Spinal cord (tissue), 10 donors: ENCODE results near the gene PDE8B. TPM values are rescaled to one million over a fixed set of nuclear protein-coding genes. Genes with fewer than 3 reads are reported as not detected.

Experiments
- DNase-seq, 6 donors: peaks; one replicate each; pipeline versions ENCODE4 v3.0.0 to v3.0.0-alpha.2; 2013 to 2015; ENCODE audit warnings: low spot score in 6 of 6, low read depth in 4 of 6
- H3K27ac ChIP-seq: one replicate; pipeline ENCODE4 v1.5.1; 2013; ENCODE audit warnings: low read depth, low read length, control low read depth
- H3K27me3 ChIP-seq: one replicate; pipeline ENCODE4 v1.6.1; 2013; ENCODE audit warnings: low read length; ENCODE audit not compliant: control insufficient read depth, insufficient read depth
- H3K36me3 ChIP-seq: one replicate; pipeline ENCODE4 v1.6.1; 2013; ENCODE audit warnings: low read length; ENCODE audit not compliant: control insufficient read depth, insufficient read depth
- H3K4me1 ChIP-seq: one replicate; pipeline ENCODE4 v1.6.1; 2013; ENCODE audit warnings: low read length; ENCODE audit not compliant: control insufficient read depth, insufficient read depth
- H3K4me3 ChIP-seq: one replicate; pipeline ENCODE4 v1.5.1; 2013; ENCODE audit warnings: low read depth, low read length, control low read depth
- H3K9me3 ChIP-seq: one replicate; pipeline ENCODE4 v1.6.1; 2013; ENCODE audit warnings: low read length; ENCODE audit not compliant: control insufficient read depth, insufficient read depth
- WGBS: methylation state at CpG from one replicate; pipeline ENCODE4 v1.1.5; 2013; ENCODE audit warnings: missing lambda C conversion rate; ENCODE audit not compliant: insufficient coverage; 5-methylcytosine and 5-hydroxymethylcytosine counted together
- polyA plus RNA-seq, 2 donors: library from polyadenylated mRNA; unstranded; fragments of 120-200 nt; gene quantifications; one replicate each; pipeline ENCODE4 v1.2.1, GENCODE V29; 2013; ENCODE audit not compliant: insufficient read length in 2 of 2
- total RNA-seq, 2 donors: library from RNA; depleted of rRNA in 1 of 2; stranded (reverse); fragments of 120-200 nt in 1 of 2; fragments of >200 nt in 1 of 2; gene quantifications; one replicate each; pipeline versions ENCODE4 v1.2.3 to v1.2.4, GENCODE V29; 2013 to 2014
- donor health status: healthy.

The PDE8B gene
- total and polyA plus RNA-seq, 4 donors: 12.7 to 25.8 (median 20.6) TPM

- no peak overlapping the region for H3K4me3 ChIP-seq
Measured at GRCh38 chr5:77182367-77182766, 28.1 kb upstream of the PDE8B start.

GRCh38 chr5:77186652-77187370, 23.7 kb upstream of the PDE8B start:
- no peaks in the 10 kb centered on the region for H3K36me3 ChIP-seq
- no CpG with 5 or more reads among the region's 2 CpGs for WGBS
- no peaks in the 10 kb centered on the region for H3K9me3 ChIP-seq
- no peak for DNase-seq
- no peaks in the 10 kb centered on the region for H3K4me1 ChIP-seq
- no peaks in the 10 kb centered on the region for H3K27me3 ChIP-seq
- no peak overlapping the region for H3K27ac ChIP-seq
- no peak overlapping the region for H3K4me3 ChIP-seq

More at GRCh38 chr5:77182367-77182766, 28.1 kb upstream of the PDE8B start:
- no CpG with 5 or more reads among the region's 1 CpG for WGBS
- no peak overlapping the region for H3K27ac ChIP-seq
- H3K4me1 ChIP-seq: peaks cover 19% of the 10 kb centered on the region
- H3K27me3 ChIP-seq: peaks cover 25% of the 10 kb centered on the region
- H3K36me3 ChIP-seq: no peaks in the 10 kb centered on the region
- DNase-seq: no peak
- H3K9me3 ChIP-seq: no peaks in the 10 kb centered on the region

GRCh38 chr5:77189421-77189820, 21.1 kb upstream of the PDE8B start:
- 82% methylated on average over 2 of the region's 2 CpGs for WGBS
- Histone ChIP-seq H3K9me3 (no peaks in the 10 kb centered on the region), H3K4me1 (no peaks in the 10 kb centered on the region), H3K36me3 (no peaks in the 10 kb centered on the region), H3K27me3 (no peaks in the 10 kb centered on the region), H3K27ac (no peak overlapping the region), H3K4me3 (no peak overlapping the region)
- DNase-seq: no peak

GRCh38 chr5:77192441-77193050, 17.9 kb upstream of the PDE8B start:
- H3K27ac ChIP-seq: no peak overlapping the region
- H3K4me3 ChIP-seq: no peak overlapping the region
- no peaks in the 10 kb centered on the region for H3K27me3 ChIP-seq
- no peaks in the 10 kb centered on the region for H3K36me3 ChIP-seq
- no peak for DNase-seq
- WGBS: no CpG with 5 or more reads among the region's 2 CpGs
- H3K4me1 ChIP-seq: no peaks in the 10 kb centered on the region
- H3K9me3 ChIP-seq: no peaks in the 10 kb centered on the region

- Histone ChIP-seq H3K27me3 (no peaks in the 10 kb centered on the region), H3K27ac (no peak overlapping the region)
- no peak for DNase-seq
Measured at GRCh38 chr5:77194762-77195161, 15.7 kb upstream of the PDE8B start.

GRCh38 chr5:77197840-77198554, 12.5 kb upstream of the PDE8B start:
- Histone ChIP-seq H3K4me1 (no peaks in the 10 kb centered on the region), H3K4me3 (no peak overlapping the region), H3K27ac (no peak overlapping the region), H3K27me3 (no peaks in the 10 kb centered on the region), H3K9me3 (peaks cover 2% of the 10 kb centered on the region), H3K36me3 (no peaks in the 10 kb centered on the region)
- DNase-seq: no peak
- no CpG with 5 or more reads among the region's 2 CpGs for WGBS

More at GRCh38 chr5:77194762-77195161, 15.7 kb upstream of the PDE8B start:
- Histone ChIP-seq H3K36me3 (no peaks in the 10 kb centered on the region), H3K4me1 (no peaks in the 10 kb centered on the region), H3K9me3 (peaks cover 2% of the 10 kb centered on the region), H3K4me3 (no peak overlapping the region)

GRCh38 chr5:77200663-77201062, 9.8 kb upstream of the PDE8B start:
- Histone ChIP-seq H3K27ac (no peak overlapping the region), H3K4me1 (no peaks in the 10 kb centered on the region), H3K9me3 (peaks cover 2% of the 10 kb centered on the region), H3K4me3 (no peak overlapping the region), H3K36me3 (no peaks in the 10 kb centered on the region), H3K27me3 (no peaks in the 10 kb centered on the region)
- WGBS: no CpG with 5 or more reads among the region's 1 CpG
- DNase-seq: no peak

- H3K4me3 ChIP-seq: no peak overlapping the region
- no peaks in the 10 kb centered on the region for H3K4me1 ChIP-seq
- H3K27me3 ChIP-seq: no peaks in the 10 kb centered on the region
- no peak for DNase-seq
- peaks cover 2% of the 10 kb centered on the region for H3K9me3 ChIP-seq
- H3K27ac ChIP-seq: no peak overlapping the region
- H3K36me3 ChIP-seq: no peaks in the 10 kb centered on the region
Measured at GRCh38 chr5:77202145-77202544, 8.3 kb upstream of the PDE8B start.

- no peak for DNase-seq
- Histone ChIP-seq H3K4me3 (no peak overlapping the region), H3K27me3 (no peaks in the 10 kb centered on the region), H3K36me3 (no peaks in the 10 kb centered on the region), H3K27ac (no peak overlapping the region), H3K4me1 (peaks cover 4% of the 10 kb centered on the region), H3K9me3 (no peaks in the 10 kb centered on the region)
- WGBS: 58% methylated on average over 2 of the region's 2 CpGs
Measured at GRCh38 chr5:77204967-77205366, 5.5 kb upstream of the PDE8B start.
